OCI-LY7 (cell line): ENCODE measurements around the gene ZDHHC19. TPM values are rescaled to one million over a fixed set of nuclear protein-coding genes. Genes with fewer than 3 reads are reported as not detected.

Source experiments
- BruUV-seq: library from RNA; stranded (reverse); fragments of 400-500 nt; replicated peaks from 2 replicates; lab custom pipeline; 2021; lab: Mats Ljungman, UMichigan
- CTCF ChIA-PET: fragments of 300-600 bp; sonication (Branson Sonifier 250); formaldehyde crosslinking; loops from one replicate; lab custom pipeline; 2022; ENCODE audit warnings: antibody characterized with exemption; ENCODE audit not compliant: unreplicated experiment; lab: Charles Lee
- POLR2A ChIA-PET: fragments of 300-600 bp; sonication (Branson Sonifier 250); formaldehyde crosslinking; loops from one replicate; lab custom pipeline; 2022; ENCODE audit warnings: antibody characterized with exemption; lab: Charles Lee
- DNase-seq: peaks from one replicate; pipeline ENCODE4 v3.0.0-alpha.2; 2015; ENCODE audit warnings: low spot score
- H2AFZ ChIP-seq: fragments of 200-600 bp; sonication (generic), shearing (Covaris generic); 2 replicates; pipeline ENCODE4 v1.6.1; 2014; ENCODE audit warnings: mild to moderate bottlenecking, antibody characterized with exemption, low read length, moderate library complexity
- H3K27ac ChIP-seq: fragments of 200-600 bp; sonication (generic); 2 replicates; pipeline ENCODE4 v1.5.1; 2014; ENCODE audit warnings: mixed run types, low read depth, mild to moderate bottlenecking, moderate library complexity, low read length, inconsistent platforms; ENCODE audit not compliant: poor library complexity, severe bottlenecking
- H3K36me3 ChIP-seq: fragments of 200-600 bp; sonication (generic); 2 replicates; pipeline ENCODE4 v1.6.1; 2014; ENCODE audit warnings: mild to moderate bottlenecking, antibody characterized with exemption, low read length, moderate library complexity, mixed read lengths; ENCODE audit not compliant: insufficient read depth
- H3K4me1 ChIP-seq: fragments of 200-600 bp; sonication (generic); 2 replicates; pipeline ENCODE4 v1.5.1; 2014; ENCODE audit warnings: mild to moderate bottlenecking, low read length; ENCODE audit not compliant: insufficient read depth, poor library complexity, severe bottlenecking
- H3K4me2 ChIP-seq: fragments of 200-600 bp; sonication (generic); 2 replicates; pipeline ENCODE4 v1.6.1; 2014; ENCODE audit warnings: mild to moderate bottlenecking, low read length
- H3K4me3 ChIP-seq: fragments of 200-600 bp; sonication (generic); 2 replicates; pipeline ENCODE4 v1.5.1; 2014; ENCODE audit warnings: mild to moderate bottlenecking, low read depth, low read length; ENCODE audit not compliant: poor library complexity, severe bottlenecking
- H3K79me2 ChIP-seq: fragments of 200-600 bp; sonication (generic); 2 replicates; pipeline ENCODE4 v1.6.1; 2016; ENCODE audit warnings: low read depth, mild to moderate bottlenecking, low read length, moderate library complexity, mixed read lengths; ENCODE audit not compliant: insufficient read depth
- H3K9me2 ChIP-seq: fragments of 200-600 bp; sonication (generic); 2 replicates; pipeline ENCODE4 v1.6.1; 2016; ENCODE audit warnings: mild to moderate bottlenecking, low read length, mixed read lengths; ENCODE audit not compliant: insufficient read depth
- H3K9me3 ChIP-seq: fragments of 200-600 bp; sonication (generic); 2 replicates; pipeline ENCODE4 v1.6.1; 2014; ENCODE audit warnings: mild to moderate bottlenecking, mixed run types, low read length, mixed read lengths
- H4K20me1 ChIP-seq: fragments of 200-600 bp; sonication (generic); 2 replicates; pipeline ENCODE4 v1.6.1; 2014; ENCODE audit warnings: mild to moderate bottlenecking, antibody characterized with exemption, low read length, moderate library complexity, mixed read lengths; ENCODE audit not compliant: insufficient read depth
- EZH2phosphoT487 ChIP-seq: fragments of 200-600 bp; sonication (generic); IDR thresholded peaks from 2 replicates; pipeline ENCODE4 v1.6.1; 2018; ENCODE audit warnings: low read depth, borderline replicate concordance, mild to moderate bottlenecking, mixed run types, antibody characterized with exemption, low read length, moderate library complexity, mixed read lengths
- intact Hi-C: fragments of 100-400 bp; cut with micrococcal nuclease; formaldehyde crosslinking; loops from one replicate; pipeline ENCODE4 v1.10.0; 2022; ENCODE audit not compliant: unreplicated experiment
- total RNA-seq, 2 experiments: library from RNA; depleted of rRNA in 1 of 2; stranded (reverse); fragments of >200 nt in 1 of 2; shearing (Covaris generic) in 1 of 2; gene quantifications; 2 replicates each; pipeline ENCODE4 v1.2.3, GENCODE V29; 2014 to 2022
- TF ChIP-seq, protein P1 (sequence below): fragments of 200-600 bp; sonication (generic); conservative IDR thresholded peaks from 2 replicates; pipeline ENCODE4 v1.5.1; 2014; ENCODE audit warnings: mild to moderate bottlenecking, antibody characterized with exemption, low read length, moderate library complexity, mixed read lengths

The ZDHHC19 gene
- total RNA-seq, 2 experiments from 2014 or later: not detected

DNA sequence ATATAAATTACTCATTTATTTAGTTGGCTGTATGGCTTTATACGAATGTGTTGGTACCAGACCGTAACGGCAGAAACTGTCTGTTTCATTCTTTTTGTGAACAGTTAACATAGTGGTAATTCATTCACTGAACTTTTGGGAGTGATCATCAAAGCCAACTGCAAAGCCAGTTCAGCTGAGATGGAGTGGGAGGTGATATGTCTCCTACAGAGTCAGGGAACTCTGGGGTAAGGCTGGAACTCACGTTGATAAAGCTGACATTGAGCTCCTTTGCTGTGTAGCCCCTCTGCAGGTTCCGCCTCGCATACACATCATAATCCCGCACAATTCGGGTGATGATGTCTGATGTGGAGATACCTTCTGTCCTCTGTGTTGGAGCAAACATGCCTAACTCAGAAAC, 30.5 kb upstream of the ZDHHC19 start:
- BruUV-seq: no TSS peak
- no peak overlapping the region for H2AFZ ChIP-seq
- DNase-seq: no peak
- no peak overlapping the region for H3K27ac ChIP-seq
- no peaks in the 10 kb centered on the region for H4K20me1 ChIP-seq
- no peaks in the 10 kb centered on the region for H3K4me1 ChIP-seq
- intact Hi-C loops: no loop called here
- ChIA-PET CTCF (no interaction called here), POLR2A (interaction anchor here (0.5 to 1.0 kb wide), 3 partner anchors 27 to 184 kb away, joined by 3 to 5 read pairs (median 5); no protein-coding TSS in a partner anchor)
- TF ChIP-seq, protein P1, sequence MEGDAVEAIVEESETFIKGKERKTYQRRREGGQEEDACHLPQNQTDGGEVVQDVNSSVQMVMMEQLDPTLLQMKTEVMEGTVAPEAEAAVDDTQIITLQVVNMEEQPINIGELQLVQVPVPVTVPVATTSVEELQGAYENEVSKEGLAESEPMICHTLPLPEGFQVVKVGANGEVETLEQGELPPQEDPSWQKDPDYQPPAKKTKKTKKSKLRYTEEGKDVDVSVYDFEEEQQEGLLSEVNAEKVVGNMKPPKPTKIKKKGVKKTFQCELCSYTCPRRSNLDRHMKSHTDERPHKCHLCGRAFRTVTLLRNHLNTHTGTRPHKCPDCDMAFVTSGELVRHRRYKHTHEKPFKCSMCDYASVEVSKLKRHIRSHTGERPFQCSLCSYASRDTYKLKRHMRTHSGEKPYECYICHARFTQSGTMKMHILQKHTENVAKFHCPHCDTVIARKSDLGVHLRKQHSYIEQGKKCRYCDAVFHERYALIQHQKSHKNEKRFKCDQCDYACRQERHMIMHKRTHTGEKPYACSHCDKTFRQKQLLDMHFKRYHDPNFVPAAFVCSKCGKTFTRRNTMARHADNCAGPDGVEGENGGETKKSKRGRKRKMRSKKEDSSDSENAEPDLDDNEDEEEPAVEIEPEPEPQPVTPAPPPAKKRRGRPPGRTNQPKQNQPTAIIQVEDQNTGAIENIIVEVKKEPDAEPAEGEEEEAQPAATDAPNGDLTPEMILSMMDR: no peak
- no peak for TF ChIP-seq EZH2phosphoT487
- H3K9me2 ChIP-seq: no peaks in the 10 kb centered on the region
- no peak overlapping the region for H3K4me3 ChIP-seq
- peaks cover 23% of the 10 kb centered on the region for H3K36me3 ChIP-seq
- H3K79me2 ChIP-seq: no peaks in the 10 kb centered on the region
- H3K9me3 ChIP-seq: no peaks in the 10 kb centered on the region
- H3K4me2 ChIP-seq: no peak overlapping the region

DNA sequence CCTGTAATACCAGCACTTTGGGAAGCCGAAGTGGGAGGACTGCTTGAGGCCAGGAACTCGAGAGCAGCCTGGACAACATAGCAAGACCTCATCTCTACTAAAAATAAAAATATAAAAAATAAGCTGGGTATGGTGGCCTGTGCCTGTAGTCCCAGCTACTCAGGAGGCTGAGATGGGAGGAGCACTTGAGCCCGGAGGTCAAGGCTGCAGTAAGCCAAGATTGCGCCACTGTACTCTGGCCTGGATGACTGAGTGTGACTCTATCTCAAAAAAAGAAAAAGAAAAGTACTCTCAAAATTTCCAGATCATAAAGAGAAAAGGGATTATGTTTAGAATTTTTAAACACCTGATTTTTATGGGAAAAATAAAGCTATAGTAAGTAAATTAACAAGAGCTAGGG, 29.2 kb upstream of the ZDHHC19 start:
- Histone ChIP-seq H2AFZ (no peak overlapping the region), H3K4me3 (no peak overlapping the region), H3K27ac (no peak overlapping the region), H3K4me2 (no peak overlapping the region), H3K4me1 (no peaks in the 10 kb centered on the region), H3K36me3 (peaks cover 16% of the 10 kb centered on the region), H4K20me1 (no peaks in the 10 kb centered on the region), H3K79me2 (no peaks in the 10 kb centered on the region), H3K9me3 (no peaks in the 10 kb centered on the region), H3K9me2 (no peaks in the 10 kb centered on the region)
- intact Hi-C loops: no loop called here
- no peak for DNase-seq
- TF ChIP-seq, protein P1: no peak
- TF ChIP-seq EZH2phosphoT487: no peak
- ChIA-PET CTCF (no interaction called here), POLR2A (interaction anchor here (0.6 kb wide), 1 partner anchor 778 kb away, joined by 3 read pairs; no protein-coding TSS in a partner anchor)
- BruUV-seq: no TSS peak
